ENCODE data around the gene ZSWIM6.

Gene ZSWIM6

DNA sequence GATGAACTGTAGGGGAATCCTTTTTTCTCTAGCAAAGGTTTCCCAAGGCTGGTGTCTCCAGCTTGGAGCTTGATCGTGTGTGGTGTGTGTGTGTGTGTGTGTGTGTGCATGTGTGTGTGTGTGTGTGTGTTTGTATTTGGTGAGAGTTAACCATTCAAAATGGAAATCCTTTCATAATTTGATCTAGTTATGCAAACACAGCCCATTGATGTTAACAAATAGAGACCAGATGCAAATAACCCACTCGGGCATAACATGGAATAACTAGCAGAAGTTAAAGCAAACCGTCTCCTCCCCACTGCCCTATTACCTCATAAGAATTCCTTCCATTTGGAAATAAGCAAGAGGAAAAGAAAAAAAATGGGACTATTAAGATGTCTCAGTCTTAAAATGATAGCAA is 24.9 kb upstream of the ZSWIM6 start:
- DNase-seq (ENCODE audit: low read depth), result no peak

DNA sequence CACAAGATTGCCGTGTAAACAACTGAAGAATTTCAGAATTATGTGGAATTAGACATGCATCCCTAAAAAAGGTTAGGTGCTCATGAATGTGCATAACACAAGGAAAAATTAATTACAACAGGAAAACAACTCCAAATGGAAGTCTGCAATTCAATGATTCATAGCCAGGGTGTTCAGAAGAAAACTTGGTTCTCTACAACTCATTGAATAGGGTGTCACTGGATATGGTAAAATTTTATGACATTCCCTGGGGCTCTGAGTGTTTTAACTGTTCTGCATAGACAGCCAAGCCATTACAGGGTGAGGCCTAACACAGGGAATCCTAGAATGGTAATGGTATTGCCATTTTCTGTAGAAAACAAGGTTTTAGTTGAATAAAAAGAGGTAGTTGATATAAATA is 24.4 kb upstream of the ZSWIM6 start:
- DNase-seq (ENCODE audit: low read depth), result no peak

DNA sequence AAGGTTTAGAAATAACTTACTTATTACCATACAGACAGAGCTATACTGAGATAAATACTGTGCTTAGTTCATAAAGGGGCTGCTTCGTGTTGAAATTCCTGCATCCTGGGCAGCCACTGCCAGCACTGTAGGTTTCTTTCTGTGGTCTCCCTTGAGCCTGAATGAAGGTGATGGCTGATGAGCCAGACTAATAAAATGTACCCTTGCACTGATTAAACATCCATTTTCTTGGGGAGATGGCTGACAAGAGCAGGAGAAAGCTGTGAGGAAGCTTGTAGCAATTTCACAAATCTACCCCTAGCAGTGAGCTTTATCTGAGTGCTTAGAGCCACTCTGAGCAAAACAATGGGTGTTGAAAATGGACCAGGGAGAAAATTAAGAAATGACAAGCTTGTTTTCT is 23.3 kb upstream of the ZSWIM6 start:
- DNase-seq (ENCODE audit: low read depth), result peak; percentile 48

DNA sequence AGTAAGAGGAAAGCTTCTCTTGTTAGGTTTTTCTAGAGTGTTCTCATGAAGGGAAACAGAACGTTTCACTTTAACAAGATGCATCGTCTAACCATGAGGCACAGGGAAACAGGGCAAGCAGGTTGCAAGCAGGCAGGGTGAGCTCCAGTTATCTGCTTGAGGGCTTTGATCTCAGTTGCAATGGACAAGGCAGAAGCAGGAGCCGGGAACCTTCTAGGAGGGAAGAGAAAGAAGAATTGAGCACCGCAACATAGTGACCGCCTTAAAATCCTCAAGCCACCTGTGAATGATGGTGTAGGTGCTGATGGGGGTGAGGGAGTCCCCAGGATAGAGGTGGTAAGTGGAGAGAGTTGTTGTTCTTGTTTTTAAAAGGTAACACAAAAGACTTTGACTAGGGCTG is 22.9 kb upstream of the ZSWIM6 start:
- DNase-seq (ENCODE audit: low read depth), result no peak

DNA sequence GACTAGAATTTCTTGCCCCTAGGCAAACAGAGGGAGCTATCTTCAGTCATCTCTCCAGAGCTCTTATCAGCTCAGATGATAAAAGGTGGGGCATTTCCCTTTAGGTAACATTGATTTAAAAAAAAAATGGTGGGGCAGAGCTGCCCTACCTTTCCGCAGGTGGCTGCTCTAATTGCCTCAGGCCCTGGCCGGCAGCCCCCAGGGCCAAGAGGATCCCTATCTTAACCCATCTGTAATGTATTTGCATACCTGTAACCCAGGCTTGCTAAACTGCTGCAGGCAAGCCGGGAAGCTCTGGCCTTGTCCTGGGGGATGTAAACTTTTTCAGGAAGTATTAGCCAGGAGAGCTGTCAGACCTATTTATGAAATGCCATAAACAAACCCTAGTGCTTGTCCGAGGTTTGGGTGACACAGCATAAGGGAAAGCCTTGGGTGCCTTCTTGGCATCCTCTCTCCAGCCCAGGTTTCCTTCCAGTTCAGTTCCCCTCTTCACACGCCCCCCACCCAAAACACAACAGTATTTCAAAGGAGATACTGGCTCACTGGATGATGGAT is 20.9 kb upstream of the ZSWIM6 start:
- no peak for DNase-seq (ENCODE audit: low read depth)

DNA sequence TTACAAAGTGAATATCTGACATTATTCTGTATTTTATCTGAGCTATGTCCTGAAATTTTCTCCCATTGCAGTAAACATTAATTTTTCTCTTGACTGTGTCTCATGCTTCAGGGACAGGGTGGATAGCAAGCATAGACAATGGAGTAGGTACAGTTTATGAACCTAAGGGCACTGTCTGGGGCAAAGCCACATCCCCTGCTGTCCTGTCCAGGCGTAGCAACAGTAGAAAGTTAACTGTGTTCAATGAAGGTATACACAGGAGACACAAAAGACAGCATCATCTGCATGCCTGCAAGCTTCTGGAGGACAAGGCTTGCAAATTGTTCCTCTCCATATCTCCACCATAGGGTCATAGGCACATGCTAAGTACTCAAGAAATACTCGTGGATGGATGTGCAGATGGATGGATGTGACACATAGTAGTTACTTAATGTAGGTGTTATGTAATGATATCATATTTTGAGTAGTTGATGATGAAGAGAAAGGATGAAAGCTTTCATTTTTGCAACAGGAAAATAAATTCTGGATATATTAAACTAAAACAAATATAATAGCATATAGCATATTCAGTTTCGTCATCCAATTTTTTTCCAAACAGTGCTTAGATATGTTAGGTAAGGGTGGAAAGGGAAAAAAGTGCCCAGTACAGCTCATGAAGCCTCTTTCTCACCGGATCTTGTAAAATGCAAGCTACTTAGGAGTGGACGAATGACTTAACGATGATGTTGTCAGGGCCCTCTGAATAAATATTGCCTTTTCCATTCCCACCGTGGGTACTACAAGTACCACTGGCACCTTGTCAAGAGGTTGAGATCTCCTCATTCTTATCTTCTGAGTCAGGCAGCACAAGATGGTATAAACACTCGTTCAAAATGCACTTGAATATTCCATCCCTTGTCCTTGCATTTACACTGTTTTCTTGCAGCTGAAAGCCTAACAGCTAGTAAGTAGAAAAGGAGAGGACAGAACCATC is 19.9 kb upstream of the ZSWIM6 start:
- DNase-seq (ENCODE audit: low read depth), result peak; percentile 92

DNA sequence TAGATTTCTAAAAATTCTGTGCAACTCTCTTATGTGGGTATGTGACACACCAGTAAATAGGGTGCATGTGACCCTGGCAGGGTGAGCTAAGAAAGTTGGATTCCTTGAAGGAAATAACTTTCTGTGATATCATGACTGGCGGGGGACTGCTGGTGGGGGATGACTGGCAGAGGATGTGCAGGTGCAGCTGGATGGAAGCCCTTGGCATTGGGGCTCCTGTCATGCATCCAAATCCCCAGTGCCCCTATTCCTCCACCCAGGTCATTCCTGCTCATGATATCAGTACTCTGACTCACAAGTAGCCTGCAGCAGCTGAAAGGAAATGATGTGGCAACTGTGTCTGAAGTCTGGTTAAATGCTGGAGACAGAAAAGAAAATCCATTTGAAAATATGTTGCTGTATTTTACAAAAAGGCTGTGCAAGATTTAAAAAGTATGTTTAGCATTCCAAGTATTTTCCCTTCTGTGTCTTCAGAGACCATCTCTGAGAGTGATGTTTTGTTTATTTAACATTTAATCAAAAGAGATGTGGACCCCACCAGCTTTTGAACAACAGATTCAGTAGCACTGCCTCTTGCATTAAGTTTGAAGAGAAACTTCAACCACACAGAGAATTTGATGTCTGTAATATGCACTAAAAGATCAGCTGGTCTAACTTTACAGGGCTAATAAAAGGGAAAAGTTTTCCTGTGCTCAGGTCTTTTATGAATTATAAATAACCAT is 17.9 kb upstream of the ZSWIM6 start:
- peak; percentile 96 for DNase-seq (ENCODE audit: low read depth)

DNA sequence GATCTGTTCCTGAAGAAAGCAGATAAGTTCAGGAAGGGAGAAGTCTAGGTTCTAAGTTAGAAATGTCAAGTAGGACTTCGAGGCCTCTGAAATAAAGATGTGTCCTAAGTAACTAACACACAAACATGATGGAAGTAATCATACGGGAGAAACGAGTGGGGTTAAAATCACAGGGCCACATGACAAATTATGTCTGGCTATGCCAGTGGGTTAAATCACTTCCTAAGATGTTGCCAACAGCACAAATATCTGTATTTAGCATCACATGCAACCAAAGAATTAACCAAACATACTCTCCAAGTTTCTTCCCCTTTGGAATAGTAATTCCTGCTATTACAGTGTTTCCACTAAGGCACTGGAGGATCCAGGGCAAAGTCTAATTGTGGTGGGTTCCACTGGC is 13.7 kb upstream of the ZSWIM6 start:
- DNase-seq (ENCODE audit: low read depth), result no peak

DNA sequence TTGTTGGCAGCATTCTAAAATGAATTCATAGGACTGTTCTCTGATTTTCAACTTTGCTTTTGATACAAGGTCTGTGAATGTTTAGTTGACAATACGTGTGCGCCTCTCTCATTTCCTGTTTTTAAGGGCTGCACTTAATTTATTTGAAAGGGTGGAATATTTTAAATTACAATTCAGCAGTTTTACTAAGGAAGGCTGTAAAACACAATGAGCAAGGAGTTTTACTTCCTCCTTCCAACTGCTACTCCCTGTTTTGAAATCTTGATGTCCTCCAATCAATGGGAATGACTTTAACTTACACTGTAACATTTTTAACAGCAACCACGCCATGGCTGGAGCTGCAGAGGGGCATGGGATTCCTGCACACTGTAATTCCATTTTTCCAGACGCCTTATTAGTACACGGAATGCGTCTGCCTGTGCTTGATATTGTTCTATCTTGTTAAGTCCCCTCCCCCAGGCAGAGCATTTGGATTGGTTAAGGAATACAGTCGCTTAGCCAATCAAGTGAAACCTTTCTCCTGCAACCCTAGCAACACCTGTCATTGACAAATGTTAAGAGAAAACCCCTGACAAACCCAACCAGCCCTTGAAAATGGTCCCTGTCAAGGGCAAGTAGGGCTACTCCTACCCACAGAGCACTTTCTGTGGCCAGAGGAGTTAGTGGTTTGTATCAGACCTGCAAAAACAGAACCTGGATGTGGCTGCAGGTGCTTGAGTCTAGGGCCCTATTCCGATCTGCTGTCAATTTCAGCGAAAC is 12.5 kb upstream of the ZSWIM6 start:
- DNase-seq (ENCODE audit: low read depth), result peak; percentile 71

DNA sequence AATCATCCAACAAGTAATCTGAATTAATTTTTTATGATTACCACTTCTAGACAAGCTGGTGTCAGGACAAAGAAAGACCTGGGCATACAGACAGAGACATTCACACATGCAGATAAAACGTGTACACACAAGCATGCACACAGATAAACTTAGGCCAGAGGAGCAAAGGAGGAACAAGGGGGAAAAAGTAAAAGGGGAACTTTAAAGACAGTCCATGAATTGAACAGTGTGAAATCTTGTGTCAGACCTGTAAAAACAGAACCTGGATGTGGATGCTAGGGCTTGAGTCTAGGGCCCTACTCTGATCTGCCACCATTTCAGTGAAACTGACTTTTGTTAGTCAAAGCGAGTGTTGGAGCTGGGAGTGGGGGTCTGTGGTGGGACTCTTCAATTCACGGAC is 11.2 kb upstream of the ZSWIM6 start:
- no peak for DNase-seq (ENCODE audit: low read depth)

DNA sequence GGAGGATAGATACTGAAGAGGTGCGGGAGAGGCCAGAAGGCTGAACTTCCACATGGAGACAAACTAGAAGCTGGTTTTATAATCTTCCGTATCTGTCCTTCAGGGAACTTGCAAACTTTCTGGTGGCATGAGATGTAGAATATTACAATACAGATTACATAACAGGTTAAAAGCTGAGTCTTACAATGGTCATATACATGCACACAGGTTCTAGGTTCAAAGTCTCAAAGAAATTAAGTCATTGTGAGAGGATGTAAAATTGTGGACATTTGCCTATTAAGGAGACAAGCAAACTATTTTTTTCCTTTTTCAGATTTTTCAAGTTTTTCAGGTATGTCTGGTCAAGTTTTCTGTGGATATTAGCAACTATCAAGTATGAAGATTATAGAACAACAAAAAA is 10.4 kb upstream of the ZSWIM6 start:
- no peak for DNase-seq (ENCODE audit: low read depth)

DNA sequence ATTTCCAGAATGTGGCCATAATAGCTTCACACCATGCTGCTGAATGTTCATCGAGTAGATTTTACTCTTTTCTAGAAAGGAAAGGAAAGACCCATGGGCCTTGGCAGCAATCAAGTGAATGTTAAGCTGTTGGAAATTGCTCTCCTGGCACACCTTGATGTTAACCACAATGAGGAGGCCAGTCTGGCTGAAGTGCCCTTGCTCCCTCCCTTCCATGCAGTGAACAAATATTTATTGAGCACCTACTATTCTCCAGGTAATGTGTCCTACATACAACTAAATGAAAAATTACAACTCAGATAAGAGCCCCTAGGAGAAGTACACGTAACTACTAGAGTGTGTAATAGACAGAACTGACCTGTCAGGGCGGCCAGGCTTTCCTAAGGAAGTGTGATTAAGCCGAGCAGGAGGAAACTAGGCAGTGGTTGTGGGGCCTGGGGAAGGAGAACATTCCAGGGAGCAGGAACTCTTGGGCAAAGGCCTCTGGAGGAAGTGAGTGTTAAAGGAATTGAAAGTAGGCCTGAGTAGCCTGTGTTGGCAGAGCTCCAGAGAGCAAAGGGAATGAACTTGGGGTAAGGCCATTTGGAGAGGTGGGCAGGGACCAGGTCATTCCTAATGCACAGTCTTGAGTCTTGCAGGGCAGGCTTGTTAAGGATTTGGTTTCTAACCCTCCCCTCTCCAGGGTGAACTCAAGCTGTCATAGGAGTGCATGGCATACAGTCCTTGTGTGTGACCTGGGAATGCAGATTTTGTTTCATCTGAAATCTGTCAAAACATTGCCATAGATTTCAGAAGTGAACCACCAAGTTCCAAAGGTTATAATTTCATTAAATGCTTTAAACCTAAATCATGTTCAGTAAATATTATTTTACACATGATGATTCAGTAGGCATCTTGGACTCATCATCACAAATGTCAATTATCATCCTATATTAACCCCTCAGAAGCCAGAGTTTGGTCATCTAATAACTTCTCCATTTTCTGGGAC is 9.0 kb upstream of the ZSWIM6 start:
- DNase-seq (ENCODE audit: low read depth), result no peak

DNA sequence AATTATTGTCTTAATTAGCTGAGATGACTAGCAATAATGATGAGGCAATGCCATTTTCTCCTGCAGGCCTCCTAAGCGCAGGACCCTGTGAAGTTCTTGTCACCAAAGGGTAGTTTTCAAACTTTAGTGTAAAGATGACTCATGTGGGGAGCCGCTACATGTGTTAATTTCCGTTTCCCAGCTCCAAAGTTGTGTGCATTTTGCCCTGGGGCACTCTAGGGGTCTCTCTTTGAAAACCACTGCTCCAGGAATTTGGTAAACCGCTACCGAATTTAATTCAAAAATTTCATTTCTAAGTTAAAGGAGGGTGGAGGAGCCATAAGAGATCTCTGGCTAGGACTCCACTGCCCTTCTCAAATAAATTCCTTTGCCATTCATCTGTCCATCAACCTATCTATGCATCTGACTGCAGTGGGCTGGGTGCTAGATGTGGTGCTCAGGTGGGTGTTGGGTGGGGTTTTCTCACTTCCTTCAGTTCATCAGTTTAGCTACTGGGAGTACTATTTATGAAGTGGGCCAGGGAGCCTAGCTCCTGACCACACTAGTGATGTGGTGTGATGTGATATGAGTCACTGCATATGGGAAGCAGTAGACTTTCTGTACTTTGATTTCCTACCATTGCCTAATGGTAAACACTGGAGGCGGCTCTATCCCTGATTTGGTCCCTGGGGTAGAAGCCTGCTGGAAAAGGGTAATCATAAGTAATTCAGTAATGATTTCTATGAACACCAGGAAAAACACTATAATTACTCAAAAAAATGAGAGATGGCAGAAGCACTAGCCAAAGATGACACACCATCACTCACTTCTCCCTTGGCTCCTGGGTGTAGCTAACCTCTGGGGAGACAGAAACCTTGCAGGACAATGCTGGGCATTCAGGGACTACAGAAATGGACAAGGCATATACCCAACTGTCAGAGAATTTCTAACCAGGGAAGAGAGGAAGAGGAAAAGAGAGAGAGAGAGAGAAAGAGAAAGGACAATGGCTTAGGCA is 4.0 kb upstream of the ZSWIM6 start:
- peak; percentile 95 for DNase-seq (ENCODE audit: low read depth)

DNA sequence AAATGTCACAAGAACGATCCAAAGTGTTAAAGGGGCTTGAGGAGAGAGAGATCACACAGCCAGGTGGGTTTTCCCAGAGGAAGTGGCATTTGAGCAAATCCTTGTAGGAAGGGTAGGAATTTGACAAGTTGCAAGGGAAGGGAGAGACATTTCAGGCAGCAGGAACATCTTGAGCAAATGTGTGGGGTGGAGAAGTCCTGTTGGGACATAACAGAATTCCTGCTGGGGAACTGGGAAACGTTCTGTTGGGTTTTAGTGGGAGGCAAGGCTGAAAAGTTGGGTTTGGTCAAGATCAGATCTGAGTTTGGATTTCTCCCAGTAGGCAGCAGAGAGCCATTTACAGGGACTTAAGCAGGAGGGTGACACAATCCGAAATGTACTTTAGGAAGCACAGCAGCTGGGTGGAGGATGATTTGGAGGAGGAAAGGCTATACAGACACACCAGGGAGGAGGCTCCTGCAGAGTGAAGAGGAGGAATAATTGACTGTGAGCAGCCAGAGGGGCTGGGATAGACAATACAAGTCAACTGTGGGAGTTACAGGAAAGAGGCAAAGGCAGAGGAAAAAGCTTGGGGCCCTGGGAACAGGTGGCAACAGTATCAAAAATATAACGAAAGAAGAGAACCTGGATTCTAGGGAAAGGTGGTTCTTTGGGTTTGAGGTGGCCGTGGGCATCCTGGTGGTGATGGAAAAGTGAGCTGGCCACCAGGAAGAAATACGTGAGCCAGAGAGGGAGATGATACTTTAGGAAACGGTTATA is 3.1 kb upstream of the ZSWIM6 start:
- DNase-seq (ENCODE audit: low read depth), result no peak

DNA sequence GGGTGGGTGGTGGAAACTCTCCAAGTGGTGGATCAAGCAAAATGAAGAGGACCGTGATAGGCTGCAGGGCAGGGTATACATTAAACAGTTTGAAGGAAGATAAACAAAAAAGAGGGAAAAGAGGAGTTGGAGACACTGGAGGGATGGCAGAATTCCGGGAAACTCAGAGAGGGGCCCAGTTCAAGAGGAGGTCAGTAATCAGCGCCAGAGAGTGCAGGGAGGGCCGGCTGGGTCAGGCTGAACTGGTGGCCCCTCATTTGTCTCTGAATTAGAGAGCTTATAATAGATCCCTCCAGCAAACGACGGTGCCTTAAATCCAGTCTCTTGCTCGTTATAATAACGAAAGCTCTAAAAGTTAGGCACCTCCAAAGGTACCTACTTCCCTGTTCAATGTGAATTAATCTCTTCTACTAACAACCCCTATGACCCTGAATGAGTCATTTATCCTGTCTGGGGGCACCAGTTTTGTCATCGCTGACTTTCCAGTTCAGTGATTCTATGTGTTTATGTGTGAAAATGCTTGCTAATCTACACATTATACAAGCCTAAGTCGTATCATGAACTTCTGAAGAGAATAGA is 2.4 kb upstream of the ZSWIM6 start:
- DNase-seq (ENCODE audit: low read depth), result peak; percentile 59

DNA sequence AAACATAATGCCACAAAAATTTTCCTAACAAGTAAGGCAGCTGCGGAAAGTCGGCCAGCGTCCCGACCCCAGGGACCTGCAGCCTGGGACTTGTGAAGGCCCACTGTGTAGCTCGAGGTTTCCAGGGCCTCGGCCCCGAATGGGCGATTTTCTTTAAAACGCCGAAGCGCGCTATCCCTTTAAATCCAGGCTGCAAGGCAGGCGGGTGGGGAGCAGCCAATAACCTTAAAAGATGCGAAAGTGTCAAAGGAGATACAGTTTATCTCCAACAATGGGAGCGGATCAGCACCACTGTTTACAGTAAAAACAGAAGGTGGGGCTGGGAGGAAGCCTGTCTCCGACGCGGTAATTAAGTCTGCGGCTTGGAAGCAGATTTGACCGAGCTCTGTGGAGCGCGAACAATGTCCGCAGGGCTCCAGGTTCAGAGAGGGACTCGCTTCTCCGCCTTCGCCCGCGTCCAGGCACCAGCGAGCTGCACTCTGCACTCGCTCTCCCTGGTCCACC is 1.7 kb upstream of the ZSWIM6 start:
- DNase-seq (ENCODE audit: low read depth), result peak; percentile 73

DNA sequence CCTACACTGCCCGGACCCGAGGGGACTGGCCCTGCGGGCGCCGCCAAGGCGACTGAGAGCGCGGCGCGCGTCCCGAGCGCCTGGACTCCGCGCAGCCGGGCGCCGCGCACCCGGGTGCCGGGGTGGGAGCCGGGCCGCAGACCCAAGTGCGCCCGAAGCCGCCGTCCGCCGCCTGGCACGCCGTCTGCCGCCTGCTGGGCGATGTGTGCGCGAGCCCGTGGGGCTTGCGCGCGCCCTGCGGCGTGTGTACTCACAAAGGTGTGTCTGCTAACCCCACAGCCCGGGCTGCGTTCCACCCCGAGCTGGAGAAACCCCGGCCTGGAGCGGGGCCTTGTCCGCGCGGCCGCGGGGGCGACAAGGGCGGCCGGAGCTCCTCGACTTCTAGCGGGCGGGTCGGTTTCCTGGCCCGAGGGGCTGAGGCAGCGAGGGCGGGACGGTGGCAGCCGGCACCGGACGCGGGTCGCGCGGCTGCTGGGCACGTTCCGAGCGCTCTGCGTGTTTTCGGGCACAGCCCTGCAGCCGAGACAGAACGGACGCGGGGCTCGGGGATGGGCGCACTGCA is 1.1 kb upstream of the ZSWIM6 start:
- peak; percentile 84 for DNase-seq (ENCODE audit: low read depth)

DNA sequence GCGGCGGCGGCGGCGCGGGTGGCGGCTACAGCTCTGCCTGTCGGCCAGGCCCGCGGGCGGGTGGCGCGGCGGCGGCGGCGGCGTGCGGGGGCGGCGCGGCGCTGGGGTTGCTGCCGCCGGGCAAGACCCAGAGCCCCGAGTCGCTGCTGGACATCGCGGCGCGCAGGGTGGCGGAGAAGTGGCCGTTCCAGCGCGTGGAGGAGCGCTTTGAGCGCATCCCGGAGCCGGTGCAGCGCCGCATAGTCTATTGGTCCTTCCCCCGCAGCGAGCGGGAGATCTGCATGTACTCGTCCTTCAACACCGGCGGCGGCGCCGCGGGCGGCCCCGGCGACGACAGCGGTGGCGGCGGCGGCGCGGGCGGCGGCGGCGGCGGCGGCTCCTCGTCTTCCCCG is 296 bp downstream of the ZSWIM6 start:
- DNase-seq (ENCODE audit: low read depth), result no peak
